Hepatocyte (in vitro differentiated cells): ENCODE measurements around the gene GLI1.

ENCODE experiments used
- CTCF ChIP-seq: fragments of 200-600 bp; sonication (generic); IDR thresholded peaks from 2 replicates; pipeline ENCODE4 v1.5.1; 2016; ENCODE audit warnings: antibody characterized with exemption, mild to moderate bottlenecking; ENCODE audit not compliant: poor library complexity
- EZH2 ChIP-seq: fragments of 200-600 bp; sonication (generic); IDR thresholded peaks from 2 replicates; pipeline ENCODE4 v1.6.1; 2016; ENCODE audit warnings: antibody characterized with exemption, mild to moderate bottlenecking, borderline replicate concordance

DNA sequence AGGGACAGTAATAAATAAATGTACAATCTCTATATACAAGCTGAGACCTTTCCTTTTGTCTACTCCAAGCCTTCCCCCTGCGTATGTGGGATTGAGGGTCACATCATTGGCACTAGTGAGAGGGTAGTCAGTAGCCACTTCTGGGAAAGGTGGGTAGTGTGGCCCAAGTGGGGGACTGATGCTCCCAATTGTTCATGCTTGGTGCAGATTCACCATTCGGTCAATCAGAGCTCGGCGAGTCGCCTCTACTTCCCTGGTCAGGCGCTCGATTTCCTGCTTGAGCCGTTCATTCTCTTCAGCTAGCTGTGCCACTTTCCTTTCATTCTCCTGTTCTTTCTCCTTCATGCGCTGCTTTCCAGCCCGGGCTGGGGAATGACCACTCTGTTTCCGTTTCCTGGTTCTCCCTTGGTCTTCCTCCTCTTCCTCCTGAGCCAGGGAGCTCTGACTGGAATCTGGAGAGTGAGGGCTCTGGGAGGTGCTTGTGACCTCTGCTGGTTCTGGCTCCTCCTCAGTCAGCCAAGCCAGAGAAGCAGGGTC lies 57.1 kb downstream of the GLI1 start:
- TF ChIP-seq CTCF (no peak), EZH2 (no peak)
